Activated CD4-positive, CD25-positive, alpha-beta regulatory T cell treated with anti-CD3 and anti-CD28 coated beads, Interleukin-2, amount 50 U/mL, for 16 hours (primary cell): Measurements from ENCODE around the gene TEAD1.

Source experiments
- DNase-seq: peaks from one replicate; pipeline ENCODE4 v3.0.0-alpha.2; 2020; ENCODE audit warnings: low read depth, low spot score

Gene TEAD1

DNA sequence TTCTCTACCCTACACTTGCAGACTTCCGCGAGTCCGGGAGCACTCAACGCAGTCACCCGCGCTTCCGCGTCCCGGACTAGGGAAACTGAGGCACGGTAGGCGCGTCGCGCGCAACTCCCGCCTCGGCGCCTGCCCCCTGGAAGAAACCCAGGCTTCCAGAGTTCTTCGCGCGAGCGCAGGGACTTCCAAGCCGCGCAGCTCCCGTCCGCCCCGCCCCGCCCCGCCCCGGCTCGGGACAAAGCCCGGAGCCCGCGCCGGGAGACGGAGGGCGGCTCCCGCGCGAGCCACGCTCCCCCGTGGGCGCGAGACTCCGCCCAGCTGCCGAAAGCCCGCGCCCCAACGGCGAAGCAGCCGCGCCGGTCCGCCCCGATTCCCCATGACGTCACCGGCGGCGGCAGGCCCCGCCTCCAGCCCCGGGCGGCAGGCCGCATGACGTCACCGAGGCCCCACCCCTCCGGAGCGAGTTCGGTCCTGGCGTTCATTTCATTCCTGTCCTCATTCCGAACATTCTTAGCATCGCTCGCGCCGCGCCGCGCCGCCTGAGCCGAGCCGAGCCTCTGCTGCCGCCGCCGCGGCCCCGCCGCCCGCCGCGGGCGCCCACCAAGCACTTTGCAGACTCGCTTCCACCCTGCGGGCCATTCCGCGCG is at the start of gene TEAD1:
TSS of gene TEAD1 (plus strand) at position 498 of the 647 bp plus-strand sequence.
- peak; percentile 59 for DNase-seq

DNA sequence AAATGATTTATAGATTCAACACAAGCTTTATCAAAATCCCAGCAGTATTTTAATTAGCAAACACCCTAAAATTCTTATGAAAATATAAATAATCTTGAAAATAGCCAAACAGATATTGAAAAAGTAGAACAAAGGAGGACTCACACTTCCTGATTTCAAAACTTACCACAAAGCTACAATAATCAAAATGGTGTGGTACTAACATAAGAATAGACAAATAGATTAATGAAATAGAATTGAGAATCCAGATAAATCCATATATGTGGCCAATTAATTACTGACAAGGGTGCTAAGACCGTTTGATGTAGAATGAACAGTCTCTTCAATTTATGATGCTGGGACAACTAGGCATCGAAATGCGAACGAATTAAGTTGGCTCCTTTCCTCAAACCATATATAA is 49.6 kb upstream of the TEAD1 start:
- no peak for DNase-seq

DNA sequence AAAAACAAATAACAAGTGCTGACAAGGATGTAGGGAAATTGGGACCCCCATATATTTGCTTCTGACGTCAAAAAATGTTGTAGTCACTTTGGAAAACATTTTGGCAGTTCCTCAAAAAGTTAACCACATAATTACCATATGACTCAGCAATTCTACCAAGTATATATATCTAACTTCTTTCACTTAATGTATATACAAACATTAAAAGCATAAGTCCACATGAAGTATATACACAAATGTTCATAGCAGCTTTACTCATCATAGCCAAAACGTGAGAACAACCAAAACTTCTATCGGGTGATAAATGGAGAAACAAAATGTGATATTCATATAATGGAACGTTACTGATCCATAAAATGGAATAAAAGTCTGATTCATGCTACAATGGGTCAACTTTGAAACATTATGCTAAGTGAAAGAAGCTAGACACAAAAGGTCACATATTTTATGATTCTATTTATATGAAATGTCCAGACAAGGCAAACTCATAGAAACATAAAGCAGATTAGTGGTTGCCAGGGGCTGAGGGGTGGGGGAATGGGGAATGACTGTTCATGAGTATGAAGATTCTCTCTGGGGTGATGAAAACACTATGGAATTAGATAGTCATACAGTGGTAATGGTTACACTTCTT is 48.7 kb upstream of the TEAD1 start:
- DNase-seq = no peak

DNA sequence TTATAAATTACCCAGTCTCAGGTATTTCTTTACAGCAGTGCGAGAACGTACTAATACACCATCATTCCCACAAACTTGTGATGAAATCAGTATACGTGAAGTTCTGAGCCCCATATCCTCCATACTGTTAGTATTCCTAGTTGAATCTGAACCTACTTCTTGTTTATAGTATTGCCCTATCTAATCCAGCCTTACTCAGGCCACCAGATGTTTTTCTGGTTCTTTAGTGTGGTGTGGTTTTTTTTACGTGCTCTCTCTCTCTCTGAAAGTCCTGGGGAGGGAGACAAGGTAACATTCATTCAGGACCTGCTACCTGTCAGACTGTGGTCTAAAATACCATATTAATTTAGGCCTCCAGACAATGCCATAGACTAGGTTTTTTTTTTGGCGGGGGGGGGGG is 47.6 kb upstream of the TEAD1 start:
- DNase-seq = no peak

DNA sequence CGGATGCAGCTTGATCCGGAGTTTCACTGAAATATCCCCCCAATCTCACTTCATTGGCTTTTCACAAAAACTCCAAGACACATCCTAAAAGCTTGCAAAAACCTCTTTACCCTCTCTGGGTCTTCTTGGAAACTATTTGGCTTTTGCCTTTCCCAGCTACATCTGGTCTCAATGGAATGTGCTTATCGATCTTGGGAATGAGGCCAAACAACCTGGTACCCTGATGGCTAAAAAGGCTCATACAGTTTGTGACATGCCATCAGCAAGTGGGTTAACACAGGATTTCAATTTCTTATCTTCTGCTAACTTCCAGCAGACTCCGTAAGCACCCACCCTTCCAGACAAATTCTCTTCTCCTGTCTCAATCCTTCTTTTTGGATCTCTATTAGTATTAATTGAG is 45.9 kb upstream of the TEAD1 start:
- no peak for DNase-seq

DNA sequence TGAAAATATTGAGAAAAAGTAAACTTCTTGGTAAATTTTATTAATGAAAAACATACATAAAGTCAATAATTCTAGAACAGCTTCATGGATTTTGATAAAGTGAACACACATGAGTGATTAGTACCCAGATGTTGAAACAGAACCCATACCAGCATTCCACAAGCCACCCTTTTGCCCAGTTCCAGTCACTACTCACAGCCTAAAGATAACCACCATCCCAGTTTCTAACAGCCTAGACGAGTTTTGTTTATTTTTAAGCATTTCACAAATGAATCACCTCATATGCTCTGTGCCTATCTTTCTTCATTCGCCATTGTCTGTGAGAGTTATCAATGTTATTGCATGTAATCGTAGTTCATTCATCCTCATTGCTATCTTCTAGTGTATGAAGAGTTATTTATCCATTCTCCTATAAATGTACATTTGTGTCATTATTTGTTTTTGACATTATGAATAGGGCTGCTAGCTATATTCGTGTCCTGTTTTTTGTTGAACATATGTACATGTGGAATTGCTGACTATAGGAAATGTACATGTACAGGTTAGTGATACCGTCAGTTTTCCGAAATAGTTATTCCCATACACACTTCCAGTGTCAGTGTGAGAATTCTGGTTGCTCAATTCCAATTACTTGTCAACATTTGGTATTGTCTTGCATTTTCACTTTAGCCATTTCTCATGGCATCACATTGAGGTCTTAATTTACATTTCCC is 44.5 kb upstream of the TEAD1 start:
- DNase-seq = no peak

DNA sequence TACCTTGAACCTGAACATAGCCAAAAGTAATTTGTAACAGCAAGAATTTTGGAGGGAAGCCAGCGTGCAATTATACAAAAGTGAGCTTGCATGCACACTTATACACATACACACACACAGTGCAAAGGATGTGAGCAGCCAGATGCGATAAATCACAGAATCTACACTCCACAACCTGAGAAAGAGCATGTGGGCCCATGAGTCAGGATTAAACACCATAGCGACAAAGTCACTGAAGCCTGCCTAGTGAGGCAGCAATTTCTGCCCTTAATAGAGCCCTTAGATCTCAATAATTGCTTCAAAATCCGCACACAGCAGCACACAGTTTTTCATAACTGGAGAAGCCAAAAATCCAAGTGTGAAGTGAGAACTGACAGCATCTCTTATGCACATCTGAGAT is 42.6 kb upstream of the TEAD1 start:
- no peak for DNase-seq

DNA sequence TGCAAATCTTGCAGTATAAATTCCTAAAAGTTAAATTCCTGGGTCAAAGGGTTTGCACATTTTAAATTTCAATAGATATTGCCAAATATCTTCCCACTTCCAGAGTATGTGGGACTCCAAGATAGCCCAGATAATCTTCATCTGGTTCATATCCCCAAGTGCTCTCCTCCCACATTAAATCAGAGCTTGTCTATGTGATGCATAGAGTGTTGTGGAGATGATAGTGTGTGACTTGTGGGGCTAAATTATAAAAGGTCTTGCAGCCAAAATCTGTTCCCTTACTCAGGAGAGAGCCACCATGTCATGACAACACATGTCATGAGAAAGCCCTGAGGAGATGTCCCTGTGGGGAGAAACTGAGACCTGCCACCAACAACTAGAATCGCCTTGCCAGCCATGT is 39.9 kb upstream of the TEAD1 start:
- no peak for DNase-seq

DNA sequence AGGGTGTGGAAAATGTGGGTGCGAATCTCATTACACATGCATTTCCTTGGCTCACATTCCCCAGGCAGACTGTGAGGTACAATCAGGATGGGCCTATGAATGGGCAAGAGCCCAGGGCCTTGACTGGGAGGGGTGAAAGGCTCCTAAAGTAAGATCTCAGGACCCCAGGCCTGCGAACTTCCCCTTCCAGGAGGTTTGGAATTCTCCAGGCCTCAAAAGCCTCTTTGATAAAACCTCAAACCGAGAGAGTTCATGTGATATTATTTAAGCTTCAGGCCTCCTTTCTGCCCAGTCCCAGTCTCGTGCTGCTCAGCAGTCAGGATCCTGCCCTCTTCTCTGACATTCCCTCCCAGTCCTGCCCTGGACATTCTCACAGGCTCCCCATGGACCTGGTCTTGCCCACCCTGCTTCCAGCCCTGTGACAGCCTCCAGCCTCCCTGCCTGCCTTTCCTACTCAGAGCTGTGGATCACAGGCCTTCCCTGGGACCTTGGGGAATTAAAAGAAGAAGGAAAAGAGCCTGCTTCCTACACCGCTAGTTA is 37.3 kb upstream of the TEAD1 start:
- DNase-seq = no peak

DNA sequence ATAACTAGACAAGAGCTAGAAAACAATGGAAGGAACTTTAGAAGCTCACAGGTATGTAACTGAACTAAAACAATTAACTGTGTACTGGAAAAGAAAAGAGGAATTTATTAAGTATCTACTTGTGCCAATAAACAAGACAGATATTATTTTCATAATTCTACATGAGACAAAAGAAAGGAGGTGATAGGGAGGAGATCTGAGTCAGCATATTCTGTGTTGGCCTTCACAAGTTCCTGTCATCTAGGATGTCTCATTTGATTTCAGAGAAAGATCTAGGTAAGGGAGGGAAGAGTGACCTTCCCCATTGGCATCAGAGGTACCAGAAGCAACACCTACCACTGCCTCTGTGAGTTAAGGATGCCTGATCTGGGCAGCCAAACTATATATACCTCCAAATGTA is 34.8 kb upstream of the TEAD1 start:
- no peak for DNase-seq

DNA sequence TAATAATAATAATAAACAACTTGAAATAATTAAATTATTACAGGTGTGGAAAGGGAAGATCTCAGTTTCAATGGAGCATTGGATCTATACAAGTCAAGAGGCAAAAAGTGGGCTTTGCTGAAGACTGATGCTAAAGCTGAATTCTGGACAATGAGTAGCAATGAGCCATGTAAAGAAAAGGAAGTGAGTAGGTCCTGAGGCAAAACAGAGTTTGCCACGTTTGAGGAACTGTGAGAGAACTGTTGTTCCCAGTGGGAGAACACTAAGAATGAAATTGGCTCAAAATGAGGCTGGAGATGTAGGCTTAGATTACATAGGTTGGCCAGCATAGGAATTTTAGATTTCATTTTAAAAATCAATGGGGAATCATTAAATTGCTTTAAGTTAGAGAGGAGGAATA is 33.9 kb upstream of the TEAD1 start:
- DNase-seq = no peak

DNA sequence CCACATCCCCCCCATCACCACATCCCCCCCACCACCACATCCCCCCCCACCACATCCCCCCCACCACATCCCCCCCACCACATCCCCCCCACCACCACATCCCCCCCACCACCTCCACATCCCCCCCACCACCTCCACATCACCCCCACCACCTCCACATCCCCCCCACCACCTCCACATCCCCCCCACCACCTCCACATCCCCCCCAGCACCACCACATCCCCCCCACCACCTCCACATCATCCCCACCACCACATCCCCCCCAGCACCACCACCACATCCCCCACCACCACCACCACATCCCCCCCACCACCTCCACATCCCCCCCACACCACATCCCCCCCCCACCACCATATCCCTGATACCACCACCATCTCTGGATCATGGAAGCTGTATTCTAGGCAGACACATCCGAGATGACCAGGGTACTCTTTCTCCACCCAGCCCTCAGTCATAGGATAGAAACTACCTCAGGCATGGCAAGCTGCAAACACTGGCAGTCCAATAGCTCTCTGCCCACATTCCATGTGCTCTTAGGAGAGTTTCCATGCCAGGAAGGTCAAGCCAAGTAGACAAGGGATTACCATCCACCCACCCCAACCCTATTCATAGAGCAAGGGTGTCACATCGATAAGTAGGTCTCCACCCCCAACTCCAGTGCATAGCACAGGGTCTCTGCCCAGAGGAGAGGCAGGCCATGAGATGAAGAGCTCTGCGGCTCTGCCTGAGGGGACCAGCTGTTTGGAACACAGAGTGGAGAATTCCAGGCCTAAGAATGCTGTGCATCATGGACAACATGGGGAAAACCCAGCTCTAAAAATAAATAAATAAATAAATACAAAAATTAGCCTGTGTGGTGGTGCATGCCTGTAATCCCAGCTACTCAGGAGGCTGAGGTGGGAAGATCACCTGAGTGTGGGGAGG is 33.0 kb upstream of the TEAD1 start:
- DNase-seq = no peak

DNA sequence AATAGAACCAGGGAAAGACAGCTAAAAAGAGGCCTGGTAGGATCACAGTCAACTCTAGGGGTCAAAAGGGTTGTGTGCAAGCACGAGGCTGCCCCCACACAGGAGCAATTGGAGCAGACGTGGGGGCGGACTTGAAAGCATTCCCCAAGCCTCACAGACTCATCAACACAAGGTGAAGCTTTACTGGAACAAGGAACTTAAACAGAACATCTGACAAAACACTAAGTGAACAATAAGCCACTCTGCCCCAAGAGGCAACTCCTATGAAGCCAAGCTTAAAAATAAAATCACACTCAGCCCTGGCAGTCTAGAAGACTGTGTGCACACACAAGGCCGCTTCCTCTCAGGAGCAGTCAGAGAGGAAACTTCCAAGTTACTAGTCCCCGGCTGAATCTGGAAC is 32.2 kb upstream of the TEAD1 start:
- DNase-seq = no peak

DNA sequence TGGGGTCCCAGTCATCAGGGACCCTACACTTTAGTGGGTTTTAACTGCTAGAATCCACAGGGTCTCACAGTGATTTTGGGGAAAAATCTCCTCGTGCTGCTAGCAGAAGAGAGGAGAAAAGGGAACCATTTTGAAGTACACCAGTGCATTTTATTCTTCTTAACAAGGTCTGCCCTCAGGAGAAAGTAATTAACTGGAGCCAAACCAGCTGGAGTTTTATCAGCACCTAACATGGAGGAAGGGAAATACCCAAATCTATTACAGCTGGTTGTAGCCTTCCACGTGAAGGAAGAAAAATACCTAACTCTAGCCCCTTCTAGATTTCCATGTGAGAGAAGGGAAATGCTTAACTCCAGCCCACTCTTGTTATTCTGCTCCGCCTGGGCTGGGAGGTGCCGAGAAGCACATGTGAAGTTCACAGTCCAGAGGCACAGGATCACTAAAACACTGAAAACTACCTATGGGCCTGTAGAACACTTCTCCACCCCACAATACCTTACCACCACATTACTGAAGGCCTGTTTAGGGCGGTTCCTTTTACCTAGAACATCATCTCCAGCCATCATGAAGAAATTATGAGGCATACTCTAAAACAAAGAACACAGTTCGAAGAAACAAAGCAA is 31.3 kb upstream of the TEAD1 start:
- DNase-seq = no peak

DNA sequence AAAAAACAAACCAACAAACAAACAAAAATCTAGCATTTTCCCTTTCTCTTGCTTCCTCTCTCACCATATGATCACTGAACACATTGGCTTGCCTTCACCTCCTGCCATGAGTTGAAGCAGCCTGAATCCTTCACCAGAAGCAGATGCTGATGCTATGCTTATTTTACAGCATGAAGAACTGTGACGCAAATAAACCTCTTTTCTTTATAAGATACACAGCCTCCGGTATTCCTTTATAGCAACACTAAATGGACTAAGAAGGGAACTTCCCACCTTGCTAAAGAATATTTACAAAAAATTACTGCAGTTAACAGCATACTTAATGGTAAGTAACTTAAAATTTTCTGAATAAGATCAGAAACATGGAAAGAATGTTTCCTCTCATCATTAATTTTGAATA is 27.7 kb upstream of the TEAD1 start:
- DNase-seq = no peak

DNA sequence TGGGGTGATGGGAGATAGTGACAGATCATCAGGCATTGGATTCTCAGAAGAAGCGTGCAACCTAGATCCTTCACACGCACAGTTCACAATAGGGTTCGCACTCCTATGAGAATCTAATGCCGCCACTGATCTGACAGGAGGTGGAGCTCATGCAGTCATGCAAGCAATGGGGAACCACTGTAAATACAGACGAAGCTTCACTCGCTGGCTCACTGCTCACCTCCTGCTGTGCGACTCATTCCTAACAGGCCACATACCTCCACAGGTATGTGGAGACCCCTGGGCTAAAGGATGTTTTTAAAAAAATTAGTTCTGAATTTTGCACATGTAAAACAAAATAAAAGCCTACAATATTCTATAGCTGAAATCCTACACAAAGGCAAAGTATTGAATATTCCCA is 20.5 kb upstream of the TEAD1 start:
- DNase-seq = no peak

DNA sequence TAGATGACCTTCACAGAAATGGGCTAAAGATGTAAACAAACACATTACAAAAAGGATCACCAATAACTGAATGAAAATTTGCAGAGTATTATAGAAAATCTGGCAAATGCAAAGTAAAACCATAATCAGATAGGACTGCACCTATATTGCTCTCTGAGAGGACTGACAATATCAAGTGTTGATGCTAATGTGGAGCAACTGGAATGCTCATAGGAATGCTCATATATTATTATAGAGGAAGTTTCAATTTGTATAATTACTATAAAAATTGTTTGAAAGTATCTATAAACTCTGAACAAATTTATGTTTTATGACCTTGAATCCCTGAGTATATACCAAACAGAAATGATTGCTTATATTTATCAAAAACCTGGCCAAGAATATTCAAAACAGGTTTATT is 18.4 kb upstream of the TEAD1 start:
- no peak for DNase-seq

DNA sequence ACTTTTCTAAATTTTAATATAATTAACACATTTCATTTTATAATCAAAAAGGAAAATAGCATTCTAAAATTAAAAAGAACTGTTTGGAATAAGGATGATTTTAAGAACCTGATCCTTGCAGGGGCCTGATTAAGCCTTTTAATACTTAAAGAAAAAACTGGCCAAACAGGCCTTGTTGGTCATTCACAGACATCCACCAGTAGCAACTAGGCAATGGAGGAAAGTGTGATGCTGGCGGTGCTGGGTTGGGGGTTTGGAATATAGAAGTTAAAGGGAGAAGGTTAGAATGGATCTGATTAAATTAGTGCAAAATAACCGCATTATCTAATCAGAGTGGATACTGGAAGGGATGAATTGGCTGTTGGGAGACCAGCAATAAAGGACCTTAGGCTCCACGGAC is 16.9 kb upstream of the TEAD1 start:
- DNase-seq = no peak

DNA sequence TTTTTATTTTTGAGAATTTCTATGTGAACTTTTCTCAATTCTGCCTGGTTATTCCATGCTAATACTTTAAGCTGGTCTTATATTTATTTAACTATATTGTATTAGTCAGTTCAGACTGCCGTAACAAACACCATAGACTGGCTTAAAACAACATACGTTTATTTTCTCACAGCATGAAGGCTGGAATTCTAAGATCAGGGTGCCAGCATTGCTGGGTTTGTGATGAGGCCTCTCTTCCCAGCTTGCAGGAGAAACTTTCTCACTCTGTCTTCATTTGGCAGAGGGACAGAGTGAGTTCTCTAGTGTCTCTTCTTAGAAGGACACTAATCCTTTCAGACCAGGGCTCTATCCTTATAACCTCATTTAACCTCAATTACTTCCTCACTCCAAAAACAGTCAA is 16.2 kb upstream of the TEAD1 start:
- DNase-seq = no peak

DNA sequence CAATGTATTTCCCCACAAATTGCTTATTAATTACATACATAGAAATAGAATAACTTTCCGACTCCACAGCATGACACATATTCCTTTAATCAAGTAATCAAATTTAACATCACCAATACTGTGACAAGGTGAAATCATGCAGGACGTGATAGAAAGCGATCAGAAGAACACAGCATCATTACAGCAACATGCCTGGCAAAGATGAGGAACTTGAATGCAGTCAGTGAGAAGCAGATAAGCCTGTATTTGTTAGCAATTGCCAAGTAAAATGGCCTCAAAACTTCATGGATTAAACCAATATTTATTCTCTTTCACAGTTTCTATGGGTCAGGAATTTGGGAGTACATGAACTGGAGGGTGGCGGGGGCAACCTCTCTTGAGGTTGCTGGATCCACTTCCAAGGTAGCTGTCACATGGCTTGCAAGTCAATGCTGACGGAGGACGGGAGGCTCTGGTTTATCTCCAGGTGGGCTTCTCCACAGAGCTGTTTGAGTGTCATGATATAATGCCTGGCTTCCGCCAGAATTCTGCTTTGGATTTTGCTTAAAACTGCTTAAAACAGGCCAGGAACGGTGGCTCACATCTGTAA is 12.0 kb upstream of the TEAD1 start:
- DNase-seq = no peak

DNA sequence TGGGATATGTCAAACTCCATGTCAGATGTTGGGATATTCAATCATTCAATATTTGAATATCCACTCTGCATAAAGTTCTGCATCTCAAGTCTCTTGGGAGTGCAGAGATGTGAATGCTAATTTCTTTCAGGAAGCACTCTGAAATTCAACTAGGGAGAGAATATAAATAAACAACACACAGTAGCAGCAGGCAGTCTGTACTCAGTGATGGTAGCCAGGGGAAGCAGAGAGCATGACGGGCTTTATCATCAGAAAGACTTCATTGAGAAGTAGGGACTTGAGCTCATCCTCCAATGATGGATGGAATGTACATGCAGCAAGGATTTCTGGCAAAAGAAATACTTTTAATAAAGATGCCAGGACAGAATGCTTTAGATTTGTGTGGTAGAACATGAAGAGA is 9.8 kb upstream of the TEAD1 start:
- no peak for DNase-seq
